ENCODE data around the gene ASB7. TPM values are rescaled to one million over a fixed set of nuclear protein-coding genes. Genes with fewer than 3 reads are reported as not detected.
"Not testable (repeated sequence)": the region's sequence is repeated elsewhere in the genome, so short reads cannot be mapped to it uniquely, and the experiment has no call there.

The ASB7 gene
- total RNA-seq, result 1 to 10 TPM; 5.9 to 8.3 TPM
- long read RNA-seq, full-length matches to known transcripts, result 5 of 6 reads
- long read RNA-seq, partial matches to known transcripts, result 1 of 6 reads
- long read RNA-seq, other reads (novel, unspliced or antisense), result 0 of 6 reads

GRCh38 chr15:100602064-100602822 lies at the start of gene ASB7, which contains the start of gene LINS1:
TSS of gene ASB7 (plus strand) at chr15:100602589. CDS start at chr15:100612217, 9,628 bp downstream.
TSS of gene LINS1 (minus strand) at chr15:100602184. CDS start at chr15:100580842, 21,342 bp downstream.
- intact Hi-C loops (cut with DNase I), result no loop called here
- DNase-seq (peak; percentile 100), ATAC-seq (peak; percentile 98 to 99)

- intact Hi-C loops (cut with DNase I), result no loop called here
- no peak for DNase-seq
- no peak for ATAC-seq
These were observed 48.9 kb upstream of the ASB7 start for GRCh38 chr15:100553468-100553867.

- ATAC-seq (peak in 1 of 2 donors; percentile 14), DNase-seq (peak; percentile 18)
- intact Hi-C loops (cut with DNase I), result no loop called here
These were observed 43.6 kb upstream of the ASB7 start for GRCh38 chr15:100558771-100559254.

- ATAC-seq (peak; percentile 44 to 54), DNase-seq (peak; percentile 41)
- intact Hi-C loops (cut with DNase I), result no loop called here
These were observed 43.1 kb upstream of the ASB7 start for GRCh38 chr15:100559330-100559729.

- DNase-seq, result no peak
- intact Hi-C loops (cut with DNase I), result no loop called here
- no peak for ATAC-seq
These were observed 42.1 kb upstream of the ASB7 start for GRCh38 chr15:100560323-100560722.

- intact Hi-C loops (cut with DNase I), result no loop called here
- no peak for ATAC-seq
- no peak for DNase-seq
These were observed 36.8 kb upstream of the ASB7 start for GRCh38 chr15:100565591-100565990.

GRCh38 chr15:100566850-100567628 lies 35.4 kb upstream of the ASB7 start:
- intact Hi-C loops (cut with DNase I), result no loop called here
- ATAC-seq (no peak), DNase-seq (no peak)

- intact Hi-C loops (cut with DNase I), result no loop called here
- no peak for ATAC-seq
- DNase-seq, result no peak
These were observed 33.0 kb upstream of the ASB7 start for GRCh38 chr15:100569391-100569790.

GRCh38 chr15:100570275-100570674 lies 32.1 kb upstream of the ASB7 start:
- ATAC-seq, result no peak
- no peak for DNase-seq
- intact Hi-C loops (cut with DNase I), result loop anchor here in 1 of 2 donors (5.0 kb wide), 1 partner anchor 218 kb away; no protein-coding TSS in a partner anchor

- ATAC-seq (peak in 1 of 2 donors; percentile 41), DNase-seq (no peak)
- intact Hi-C loops (cut with DNase I), result loop anchor here in 1 of 2 donors (5.0 kb wide), 1 partner anchor 219 kb away; no protein-coding TSS in a partner anchor
These were observed 31.6 kb upstream of the ASB7 start for GRCh38 chr15:100570735-100571313.

- DNase-seq (no peak), ATAC-seq (no peak)
- intact Hi-C loops (cut with DNase I), result loop anchor here in 1 of 2 donors (5.0 kb wide), 1 partner anchor 219 kb away; no protein-coding TSS in a partner anchor
These were observed 30.7 kb upstream of the ASB7 start for GRCh38 chr15:100571592-100572167.

- intact Hi-C loops (cut with DNase I), result loop anchor here in 1 of 2 donors (5.0 kb wide), 1 partner anchor 220 kb away; no protein-coding TSS in a partner anchor
- peak in 1 of 2 donors; percentile 27 for ATAC-seq
- DNase-seq, result no peak
These were observed 29.9 kb upstream of the ASB7 start for GRCh38 chr15:100572362-100572983.

GRCh38 chr15:100573526-100573925 lies 28.9 kb upstream of the ASB7 start:
- intact Hi-C loops (cut with DNase I), result loop anchor here in 1 of 2 donors (5.0 kb wide), 1 partner anchor 221 kb away; no protein-coding TSS in a partner anchor
- ATAC-seq (no peak), DNase-seq (no peak)

- DNase-seq (no peak), ATAC-seq (no peak)
- intact Hi-C loops (cut with DNase I), result no loop called here
These were observed 22.0 kb upstream of the ASB7 start for GRCh38 chr15:100580414-100580813.

GRCh38 chr15:100588638-100589242 lies 13.6 kb upstream of the ASB7 start:
- intact Hi-C loops (cut with DNase I), result no loop called here

GRCh38 chr15:100591163-100591562 lies 11.2 kb upstream of the ASB7 start:
- ATAC-seq; intact Hi-C loops (cut with DNase I): not testable (repeated sequence)

More at GRCh38 chr15:100588638-100589242, 13.6 kb upstream of the ASB7 start:
- DNase-seq (no peak), ATAC-seq (no peak)

GRCh38 chr15:100591835-100592234 lies 10.6 kb upstream of the ASB7 start:
- intact Hi-C loops (cut with DNase I), result no loop called here

More at GRCh38 chr15:100591163-100591562, 11.2 kb upstream of the ASB7 start:
- not testable (repeated sequence) for DNase-seq

GRCh38 chr15:100592898-100593297 lies 9.5 kb upstream of the ASB7 start:
- DNase-seq, result no peak
- intact Hi-C loops (cut with DNase I), result no loop called here
- ATAC-seq, result no peak

More at GRCh38 chr15:100591835-100592234, 10.6 kb upstream of the ASB7 start:
- ATAC-seq (no peak), DNase-seq (no peak)

Measured in left cardiac atrium (tissue), 4 donors.